Measurements from ENCODE around the gene MMP10. TPM values are rescaled to one million over a fixed set of nuclear protein-coding genes. Genes with fewer than 3 reads are reported as not detected.
"Not testable (repeated sequence)": the region's sequence is repeated elsewhere in the genome, so short reads cannot be mapped to it uniquely, and the experiment has no call there.

Gene MMP10
- total RNA-seq, 1 experiment from 2014 or later, result 0.37 TPM

DNA sequence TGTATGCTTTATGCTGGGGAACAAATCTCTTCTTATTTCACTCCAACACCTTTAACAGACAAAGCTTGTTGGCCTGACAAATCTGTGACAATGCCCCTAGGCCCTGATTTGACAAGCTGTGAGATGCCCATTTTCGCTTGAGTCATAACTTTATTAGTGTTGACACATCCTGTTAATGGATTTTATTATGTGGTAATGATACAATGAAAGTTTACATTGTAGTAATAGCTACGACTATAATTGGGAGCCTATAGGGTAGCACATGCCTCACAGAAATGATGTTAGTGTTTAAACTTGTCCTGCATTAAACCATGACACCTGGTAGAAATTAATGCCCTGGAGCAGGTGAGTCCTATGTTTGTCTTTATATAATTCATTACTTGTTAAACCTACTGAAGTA, 3.3 kb upstream of the MMP10 start:
- peak; percentile 48 for DNase-seq (ENCODE audit: low read depth)

DNA sequence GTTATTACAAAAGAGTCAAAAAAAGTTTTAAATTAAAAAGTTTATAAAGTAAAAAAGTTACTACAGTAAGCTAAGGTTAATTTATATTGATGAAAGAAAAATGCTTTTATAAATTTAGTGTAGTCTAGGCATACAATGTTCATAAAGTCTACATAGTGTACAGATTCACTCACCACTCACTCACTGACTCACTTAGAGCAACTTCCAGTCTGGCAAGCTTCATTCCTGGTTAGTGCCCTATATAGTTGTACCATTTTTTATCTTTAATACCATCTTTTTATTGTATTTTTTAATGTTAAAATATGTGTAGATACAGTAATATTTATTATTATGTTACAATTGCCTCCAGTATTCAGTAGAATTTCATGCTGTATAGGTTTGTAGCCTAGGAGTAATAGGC, 2.6 kb upstream of the MMP10 start:
- no peak for DNase-seq (ENCODE audit: low read depth)

DNA sequence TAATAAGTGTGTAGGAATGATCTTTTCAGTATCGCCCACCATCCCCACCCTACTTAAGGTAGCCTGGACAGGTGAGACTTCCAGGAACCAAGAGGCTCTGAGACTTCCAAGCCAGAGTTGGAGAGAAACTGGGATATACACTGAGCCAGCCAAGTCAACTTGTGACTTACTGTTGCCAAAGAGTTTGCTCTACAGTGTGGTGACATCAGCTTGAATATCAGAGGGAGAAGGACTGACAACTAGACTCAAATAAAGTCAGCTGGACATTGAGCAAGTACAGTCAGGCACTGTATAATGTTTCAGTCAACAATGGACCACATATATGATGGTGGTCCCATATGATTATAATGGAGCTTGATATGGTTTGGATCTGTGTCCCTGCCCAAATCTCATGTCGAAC, 1.2 kb upstream of the MMP10 start:
- DNase-seq (ENCODE audit: low read depth), result no peak

DNA sequence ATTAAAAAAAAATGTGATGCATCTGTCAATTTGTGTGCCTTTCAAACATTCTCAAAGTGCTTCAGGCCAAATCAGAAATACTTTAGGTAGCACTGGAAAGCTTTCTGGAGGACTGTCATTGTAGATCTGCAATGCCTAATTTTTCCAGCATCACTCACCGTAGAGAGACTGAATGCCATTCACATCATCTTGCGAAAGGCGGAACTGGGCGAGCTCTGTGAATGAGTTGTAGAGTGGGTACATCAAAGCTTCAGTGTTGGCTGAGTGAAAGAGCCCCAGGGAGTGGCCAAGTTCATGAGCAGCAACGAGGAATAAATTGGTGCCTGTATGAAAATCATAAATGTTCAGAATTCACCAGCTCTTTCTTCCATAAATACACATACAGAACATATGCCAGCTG, 4.0 kb downstream of the MMP10 start:
- DNase-seq (ENCODE audit: low read depth), result no peak

DNA sequence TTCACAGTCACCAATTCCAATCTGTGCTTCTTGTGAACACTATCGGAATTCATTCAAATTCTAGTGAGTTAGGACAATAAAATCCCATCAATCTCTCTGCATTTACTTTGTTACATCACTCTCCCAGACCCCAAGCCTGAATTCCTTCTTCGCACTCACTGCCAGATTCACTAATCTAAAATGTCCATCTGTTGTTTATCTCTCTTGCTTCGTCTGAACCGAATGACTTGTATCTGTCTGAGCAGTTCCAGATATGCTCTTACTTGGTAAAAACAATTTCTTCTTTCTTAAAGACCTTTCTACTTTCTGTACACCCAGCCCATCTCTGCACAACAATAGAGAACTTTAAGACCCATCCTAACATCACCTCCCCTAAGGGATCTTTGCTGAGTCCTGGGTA, 7.0 kb downstream of the MMP10 start:
- no peak for DNase-seq (ENCODE audit: low read depth)

DNA sequence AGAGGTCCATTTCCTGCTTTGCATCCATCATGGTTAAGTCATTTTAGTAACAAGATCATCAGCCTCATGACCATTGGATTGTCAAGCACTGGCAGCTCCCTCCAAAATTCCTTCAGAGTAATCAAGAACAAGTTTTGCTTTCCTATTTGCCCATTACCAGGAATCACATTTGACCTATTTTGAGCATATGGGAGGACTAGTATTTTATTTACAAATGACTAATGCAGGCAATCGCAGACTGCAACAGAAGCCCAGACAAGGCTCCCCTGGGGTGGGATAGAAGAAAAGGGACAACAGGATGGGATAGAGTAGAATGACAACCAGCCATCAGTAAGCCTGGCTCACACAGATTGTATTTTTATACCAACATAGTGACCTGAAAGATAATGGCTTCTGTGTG, 9.1 kb downstream of the MMP10 start:
- DNase-seq (ENCODE audit: low read depth), result no peak

DNA sequence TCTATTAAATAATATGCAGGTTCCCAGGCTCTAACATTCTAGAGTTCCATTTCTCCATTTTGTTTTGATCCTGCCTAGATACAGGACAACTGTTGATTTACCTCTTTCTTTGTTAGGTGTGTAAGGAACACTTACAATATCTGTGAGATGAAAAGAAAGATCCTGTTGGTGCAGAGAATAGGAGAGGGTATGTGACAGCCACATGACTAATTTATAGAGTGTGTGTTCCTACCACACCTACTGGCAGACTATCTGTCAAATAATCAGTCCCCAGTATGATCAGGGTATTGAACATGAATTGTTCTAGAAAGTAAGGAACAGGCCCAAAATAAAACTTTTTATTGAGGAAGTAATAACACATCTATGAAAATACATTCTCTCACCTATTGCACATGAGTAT, 10.2 kb downstream of the MMP10 start:
- no peak for DNase-seq (ENCODE audit: low read depth)

DNA sequence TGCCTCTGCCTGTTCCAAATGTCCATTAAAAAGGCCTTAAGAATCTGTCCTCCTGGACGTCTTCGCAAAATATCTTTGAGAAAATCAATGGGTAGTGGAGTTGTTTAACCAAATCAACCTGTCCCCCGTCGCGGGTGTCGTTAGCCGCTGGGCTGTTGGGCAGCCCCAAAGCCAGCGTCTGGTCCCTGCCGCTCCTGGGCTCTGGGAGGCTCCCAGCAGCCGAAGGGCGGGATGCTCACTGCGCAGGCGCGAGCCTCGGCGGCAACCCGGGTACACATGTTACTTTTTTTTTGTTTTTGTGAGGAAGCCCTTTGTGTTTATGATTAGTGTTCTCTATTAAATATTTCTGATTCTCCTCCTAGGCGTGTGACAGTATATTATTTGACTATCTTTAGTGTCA, 12.6 kb downstream of the MMP10 start:
- DNase-seq (ENCODE audit: low read depth), result no peak

DNA sequence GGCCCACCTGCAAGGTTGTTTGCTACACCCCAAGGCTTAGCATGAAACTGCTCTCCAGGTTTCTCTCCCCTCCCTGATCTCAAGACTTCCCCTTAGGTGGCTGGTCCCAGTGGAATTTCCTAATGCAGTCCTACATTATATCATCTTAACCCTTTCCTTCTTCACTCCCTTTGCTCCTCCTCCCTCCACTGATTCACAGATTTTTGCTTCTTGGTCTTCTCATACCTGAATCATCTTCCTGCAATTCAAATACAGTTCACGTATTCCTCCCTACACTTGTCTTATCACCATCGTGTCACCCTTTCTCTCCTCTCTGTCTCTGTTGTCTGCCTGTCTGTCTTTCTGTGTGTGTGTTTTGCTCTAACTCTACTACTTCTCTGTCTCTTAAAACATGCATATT, 17.0 kb downstream of the MMP10 start:
- DNase-seq (ENCODE audit: low read depth), result peak; percentile 29

DNA sequence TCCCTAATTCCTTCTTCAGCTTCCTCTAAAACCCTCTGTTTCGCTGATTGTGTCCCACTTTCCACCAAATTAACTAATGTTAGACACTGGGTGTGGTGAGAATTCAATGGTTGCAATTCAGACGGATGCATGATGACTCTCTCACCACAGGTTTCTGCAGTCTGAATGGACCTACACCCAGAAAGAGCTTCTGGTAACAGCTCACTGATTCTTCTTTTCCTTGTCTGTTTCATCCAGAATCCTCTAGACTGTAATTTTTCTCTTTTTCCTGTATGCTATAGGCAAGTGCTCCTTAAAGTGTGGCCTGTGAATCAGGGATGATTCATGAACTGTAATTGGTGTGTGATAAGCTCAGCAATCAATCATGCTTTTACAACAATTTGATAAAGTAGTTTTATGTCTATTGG, 18.1 kb downstream of the MMP10 start:
- DNase-seq (ENCODE audit: low read depth), result peak; percentile 68

DNA sequence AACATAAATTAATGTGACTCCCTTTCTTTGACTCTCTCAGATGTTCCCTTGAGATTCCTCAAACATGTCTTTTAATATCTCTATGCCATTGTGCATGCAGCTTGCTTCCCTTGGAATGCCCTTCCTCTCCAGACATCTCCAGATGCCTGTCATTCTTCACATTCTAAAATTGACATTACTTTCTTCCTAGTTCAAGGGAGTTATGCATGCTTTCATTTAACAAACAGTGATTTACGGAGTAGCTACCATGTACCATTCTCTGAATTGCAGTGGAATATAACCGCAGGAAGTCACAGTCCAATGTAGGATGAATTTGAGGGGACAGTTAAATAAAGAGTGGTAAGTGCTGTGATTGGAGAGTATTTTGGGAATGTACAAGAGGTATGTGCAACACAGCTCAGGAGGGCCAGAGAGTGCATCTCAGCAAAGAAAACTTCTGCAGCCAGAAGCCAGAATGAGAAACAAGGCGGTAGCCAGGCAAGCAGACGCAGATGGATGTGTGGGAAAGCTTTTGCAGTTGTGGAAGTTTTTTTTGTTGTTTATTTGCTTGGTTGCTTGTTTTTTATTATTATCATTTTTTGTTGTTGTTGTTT, 18.7 kb downstream of the MMP10 start:
- peak; percentile 29 for DNase-seq (ENCODE audit: low read depth)

DNA sequence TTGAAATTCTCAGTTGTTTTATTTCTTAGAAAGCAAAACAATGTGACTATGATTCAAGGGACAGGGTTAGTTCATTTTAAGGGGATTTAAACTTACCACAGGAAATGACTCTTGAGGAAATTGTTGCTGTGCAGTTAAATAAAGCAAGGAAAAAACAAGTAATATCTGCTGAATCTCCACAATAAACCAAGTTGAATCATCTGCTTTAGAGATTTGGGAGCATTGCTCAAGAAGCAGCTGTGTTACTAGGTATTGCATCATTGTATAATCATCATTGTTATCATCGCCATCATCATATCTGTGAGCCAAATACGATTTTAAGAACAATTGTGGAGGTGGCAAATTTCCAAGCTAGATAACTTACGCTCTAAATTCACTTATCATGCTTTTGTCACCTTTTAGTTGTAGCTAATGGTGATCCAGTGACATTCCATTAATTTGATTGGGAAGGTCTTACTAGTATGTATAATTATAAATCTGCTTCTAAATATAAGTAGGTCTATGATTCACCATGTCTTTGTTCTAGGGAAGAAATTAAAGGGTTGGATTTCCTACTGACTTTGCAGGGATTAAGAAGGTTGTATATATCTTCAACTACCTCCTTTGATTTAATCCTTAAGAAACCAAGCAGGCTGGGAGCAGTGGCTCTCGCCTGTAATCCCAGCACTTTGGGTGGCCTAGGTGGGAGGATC, 19.9 kb downstream of the MMP10 start:
- peak; percentile 96 for DNase-seq (ENCODE audit: low read depth)

DNA sequence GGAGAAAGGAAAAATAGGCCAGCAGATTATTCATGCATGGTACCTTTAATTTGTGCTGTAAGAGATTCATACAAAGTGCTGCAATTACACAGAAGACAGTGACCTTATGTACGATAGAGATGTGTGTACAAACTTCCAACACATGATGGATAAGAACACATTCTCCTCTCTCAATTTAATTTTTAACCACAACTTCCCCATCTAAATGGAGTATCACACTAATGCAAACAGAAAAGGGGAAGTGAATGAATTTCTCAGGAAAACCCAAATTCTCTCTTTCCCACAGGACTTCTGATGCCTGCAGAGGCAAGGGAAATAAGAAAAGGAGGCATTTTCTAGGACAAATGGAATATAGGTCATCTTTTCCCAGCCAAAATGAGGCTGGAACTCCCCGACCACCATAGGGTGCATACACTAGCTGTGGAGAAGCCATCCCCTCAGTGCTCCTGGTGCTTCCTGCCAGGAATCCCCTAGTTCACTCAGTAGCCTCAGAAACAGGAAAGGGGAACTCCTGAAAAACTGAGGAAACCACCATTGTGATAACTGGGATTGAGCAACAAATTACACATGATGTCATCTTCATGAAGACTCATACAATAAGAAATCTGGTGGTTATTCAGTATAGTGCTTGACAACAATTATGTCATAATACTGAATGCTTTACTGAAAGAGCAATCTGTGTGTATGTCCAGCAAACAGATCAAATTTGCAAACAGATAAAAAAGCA, 22.4 kb downstream of the MMP10 start:
- DNase-seq (ENCODE audit: low read depth), result peak; percentile 50

DNA sequence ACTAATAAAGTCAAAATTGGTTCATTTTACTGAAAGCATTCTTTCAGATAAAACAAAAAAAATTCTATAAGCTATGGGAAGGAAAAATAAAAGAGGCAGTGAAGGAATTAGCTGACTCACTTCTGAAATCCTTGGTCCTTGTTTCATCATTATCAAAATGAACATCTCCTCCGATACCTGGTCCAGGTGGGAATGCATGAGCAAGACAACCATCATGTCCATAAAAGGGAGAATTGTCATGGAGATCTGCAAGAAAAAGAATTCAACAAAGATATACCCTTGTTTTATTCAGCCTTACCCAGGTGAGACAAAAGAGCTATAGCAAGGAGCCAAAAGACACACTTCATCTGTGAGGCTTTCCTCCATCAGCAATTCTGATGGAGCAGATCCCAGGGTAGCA, 27.2 kb downstream of the MMP10 start:
- DNase-seq (ENCODE audit: low read depth), result no peak

DNA sequence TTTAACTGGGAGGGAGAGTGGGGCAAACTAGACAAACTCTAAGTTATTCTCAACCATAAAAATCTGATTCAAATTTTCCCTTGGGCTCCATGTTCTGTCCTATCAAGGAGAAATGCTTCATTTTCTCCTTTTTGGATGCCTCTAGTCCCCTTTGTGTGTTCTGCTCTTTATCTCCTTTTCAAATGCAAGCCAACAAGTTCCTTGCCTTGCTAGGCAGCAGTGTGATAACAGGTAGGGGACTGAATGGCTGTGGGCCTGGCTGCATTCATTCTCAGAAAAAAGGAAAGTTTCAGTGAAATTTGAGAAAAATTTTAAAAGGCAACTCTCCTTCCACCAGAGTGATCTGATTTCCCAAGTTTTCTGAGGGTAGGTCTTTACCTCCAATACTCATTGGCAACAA, 28.8 kb downstream of the MMP10 start:
- no peak for DNase-seq (ENCODE audit: low read depth)

DNA sequence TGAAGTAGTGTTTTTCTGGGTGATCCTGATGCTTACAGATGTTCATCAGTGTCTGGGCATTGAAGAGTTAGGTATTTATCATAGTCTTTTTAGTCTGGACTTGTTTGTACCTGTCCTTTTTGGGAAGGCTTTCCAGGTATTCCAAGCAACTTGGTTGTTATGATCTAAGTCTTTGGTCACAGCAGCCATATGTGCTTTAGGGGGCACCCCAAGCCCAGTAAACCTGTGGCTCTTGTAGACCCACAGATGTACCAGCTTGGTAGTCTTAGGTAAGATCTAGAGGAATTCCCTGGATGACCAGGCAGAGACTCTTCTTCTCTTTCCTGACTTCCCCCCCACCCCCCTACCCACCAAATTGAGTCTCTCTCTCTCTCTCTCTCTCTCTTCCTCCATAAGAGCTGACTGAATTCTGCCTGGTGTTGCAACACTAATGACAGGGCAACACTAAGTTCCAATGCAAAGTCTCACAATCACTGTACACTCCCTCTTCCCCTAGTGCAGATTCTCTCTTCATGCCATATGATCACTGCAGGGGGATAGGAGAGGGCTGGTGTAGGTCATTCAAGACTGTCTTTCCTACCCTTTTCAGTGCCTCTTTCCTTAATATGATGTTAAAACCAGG, 31.2 kb downstream of the MMP10 start:
- DNase-seq (ENCODE audit: low read depth), result no peak

DNA sequence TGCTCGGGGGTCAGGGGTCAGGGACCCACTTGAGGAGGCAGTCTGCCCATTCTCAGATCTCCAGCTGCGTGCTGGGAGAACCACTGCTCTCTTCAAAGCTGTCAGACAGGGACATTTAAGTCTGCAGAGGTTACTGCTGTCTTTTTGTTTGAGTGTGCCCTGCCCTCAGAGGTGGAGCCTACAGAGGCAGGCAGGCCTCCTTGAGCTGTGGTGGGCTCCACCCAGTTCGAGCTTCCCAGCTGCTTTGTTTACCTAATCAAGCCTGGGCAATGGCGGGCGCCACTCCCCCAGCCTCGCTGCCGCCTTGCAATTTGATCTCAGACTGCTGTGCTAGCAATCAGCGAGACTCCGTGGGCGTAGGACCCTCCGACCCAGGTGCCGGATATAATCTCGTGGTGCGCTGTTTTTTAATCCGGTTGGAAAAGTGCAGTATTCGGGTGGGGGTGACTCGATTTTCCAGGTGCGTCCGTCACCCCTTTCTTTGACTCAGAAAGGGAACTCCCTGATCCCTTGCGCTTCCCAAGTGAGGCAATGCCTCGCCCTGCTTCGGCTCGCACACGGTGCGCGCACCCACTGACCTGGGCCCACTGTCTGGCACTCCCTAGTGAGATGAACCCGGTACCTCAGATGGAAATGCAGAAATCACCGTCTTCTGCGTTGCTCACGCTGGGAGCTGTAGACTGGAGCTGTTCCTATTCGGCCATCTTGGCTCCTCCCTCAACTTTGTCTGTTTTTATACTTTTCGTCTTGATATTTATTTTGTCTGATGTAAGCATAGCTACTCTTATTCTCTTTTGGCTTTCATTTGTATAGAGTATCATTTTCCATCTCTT, 33.5 kb downstream of the MMP10 start:
- not testable (repeated sequence) for DNase-seq (ENCODE audit: low read depth)

DNA sequence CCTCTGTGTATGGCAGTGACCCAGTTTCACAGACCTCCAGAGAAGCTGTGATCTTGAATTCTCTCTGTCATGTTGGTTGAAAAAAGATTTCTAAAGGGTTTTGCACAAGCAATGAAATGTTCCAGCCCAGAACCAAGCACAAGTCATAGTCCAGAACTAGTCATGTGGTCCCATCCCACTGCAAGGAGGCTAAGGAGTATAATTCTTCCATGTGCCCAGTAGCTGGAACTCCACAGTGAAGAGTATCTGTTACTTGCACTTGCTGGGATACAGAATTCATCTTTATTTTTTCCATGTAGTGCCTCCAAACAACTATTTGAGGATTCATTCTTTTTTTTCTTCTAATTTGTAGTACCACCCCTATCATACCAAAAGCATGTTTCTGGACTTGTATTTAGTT, 45.8 kb downstream of the MMP10 start:
- DNase-seq (ENCODE audit: low read depth), result peak; percentile 8

DNA sequence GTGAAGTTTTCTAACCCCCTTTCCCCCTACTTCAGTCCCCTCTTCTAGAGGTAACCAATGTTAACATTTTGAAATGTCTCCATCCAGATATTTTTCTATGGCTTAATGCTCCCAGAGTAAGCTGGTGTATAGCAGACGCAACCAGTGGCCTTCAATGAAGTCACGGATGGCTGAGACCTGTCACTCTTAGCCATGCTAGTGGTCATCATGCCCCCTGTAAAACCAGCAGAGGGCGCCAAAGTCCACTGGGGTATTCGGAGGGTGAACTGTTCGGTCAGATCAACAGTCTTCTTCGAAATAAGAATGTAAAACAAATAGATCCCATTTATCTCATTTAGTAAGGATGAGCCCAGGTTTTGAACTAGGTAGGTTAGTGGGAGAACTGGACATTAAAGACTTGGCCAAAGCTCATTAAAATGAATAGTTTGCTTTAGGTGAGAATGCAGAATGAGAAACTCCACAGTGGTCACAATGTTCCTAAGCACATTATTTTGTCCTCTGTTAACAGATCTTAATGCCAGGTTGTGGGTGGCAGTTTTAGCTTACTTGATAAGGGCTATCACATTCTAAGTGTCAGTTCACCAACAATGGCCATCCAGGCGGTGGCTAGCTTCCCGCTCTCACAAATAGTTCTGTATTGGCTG, 47.1 kb downstream of the MMP10 start:
- DNase-seq (ENCODE audit: low read depth), result peak; percentile 67

DNA sequence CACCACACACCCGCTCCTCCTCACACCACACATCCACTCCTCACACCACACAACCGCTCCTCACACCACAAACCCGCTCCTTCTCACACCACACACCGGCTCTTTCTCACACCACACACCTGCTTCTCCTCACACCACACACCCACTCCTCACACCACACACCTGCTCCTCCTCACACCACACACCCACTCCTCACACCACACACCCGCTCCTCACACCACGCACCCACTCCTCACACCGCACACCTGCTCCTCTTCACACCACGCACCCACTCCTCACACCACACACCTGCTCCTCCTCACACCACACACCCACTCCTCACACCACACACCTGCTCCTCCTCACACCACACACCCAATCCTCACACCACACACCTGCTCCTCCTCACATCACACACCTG, 49.5 kb downstream of the MMP10 start:
- DNase-seq (ENCODE audit: low read depth), result not testable (repeated sequence)

Data from M059J (cell line).